Panc1 (cell line): Measurements from ENCODE around the gene IRS1. TPM values are rescaled to one million over a fixed set of nuclear protein-coding genes. Genes with fewer than 3 reads are reported as not detected.

ENCODE experiments used
- ATAC-seq: fragments of 200-7000 bp; cut with Tn5 transposase; 2 replicates; pipeline ENCODE4 v1.9.1; 2020; ENCODE audit warnings: mild to moderate bottlenecking, moderate library complexity
- BruUV-seq: library from RNA; stranded (reverse); fragments of 400-500 nt; replicated peaks from 2 replicates; lab custom pipeline; 2021; lab: Mats Ljungman, UMichigan
- CTCF ChIA-PET: fragments of 300-600 bp; sonication (Branson Sonifier 250); formaldehyde crosslinking; loops from one replicate; lab custom pipeline; 2022; ENCODE audit warnings: antibody characterized with exemption; lab: Charles Lee
- POLR2A ChIA-PET: fragments of 300-600 bp; sonication (Branson Sonifier 250); formaldehyde crosslinking; loops from one replicate; lab custom pipeline; 2022; ENCODE audit warnings: antibody characterized with exemption; lab: Charles Lee
- DNase-seq: peaks from one replicate; pipeline ENCODE4 v3.0.0-alpha.2; 2010; ENCODE audit warnings: low read depth, low spot score
- H3K27ac ChIP-seq: 2 replicates; pipeline ENCODE4 v1.5.1; 2011; ENCODE audit warnings: mild to moderate bottlenecking, low read length, inconsistent platforms
- H3K27me3 ChIP-seq: fragments of 200-500 bp; sonication (Bioruptor generic); 2 replicates; pipeline ENCODE4 v1.6.0; 2014; ENCODE audit warnings: low read length, inconsistent platforms; ENCODE audit not compliant: control insufficient read depth, insufficient read depth
- H3K36me3 ChIP-seq: fragments of 200-500 bp; sonication (Bioruptor generic); 2 replicates; pipeline ENCODE4 v1.5.1; 2014; ENCODE audit warnings: inconsistent platforms, mild to moderate bottlenecking, low read length, moderate library complexity; ENCODE audit not compliant: control insufficient read depth, insufficient read depth
- H3K4me1 ChIP-seq: 2 replicates; pipeline ENCODE4 v1.5.1; 2011; ENCODE audit warnings: inconsistent platforms, mild to moderate bottlenecking, low read length, moderate library complexity; ENCODE audit not compliant: control insufficient read depth, insufficient read depth
- H3K4me3 ChIP-seq, 2 experiments: 2 replicates each; pipeline ENCODE4 v1.5.1; 2011 to 2012; ENCODE audit warnings: low read depth in 2 of 2, low read length in 2 of 2, mild to moderate bottlenecking in 2 of 2, inconsistent platforms in 1 of 2, moderate library complexity in 1 of 2
- H3K9me3 ChIP-seq: fragments of 200-500 bp; sonication (Bioruptor generic); 2 replicates; pipeline ENCODE4 v1.5.1; 2014; ENCODE audit warnings: low read depth, mild to moderate bottlenecking, inconsistent platforms, low read length, moderate library complexity; ENCODE audit not compliant: control insufficient read depth, insufficient read depth
- POLR2AphosphoS5 ChIP-seq: IDR thresholded peaks from 2 replicates; pipeline ENCODE4 v1.6.1; 2012; ENCODE audit warnings: mild to moderate bottlenecking, low read depth, low read length, moderate library complexity
- REST ChIP-seq, 2 experiments: IDR thresholded peaks; 2 replicates each; pipeline ENCODE4 v1.6.1; 2011 to 2012; ENCODE audit warnings: low read depth in 2 of 2, control low read depth in 1 of 2, low read length in 1 of 2, mild to moderate bottlenecking in 1 of 2, moderate library complexity in 1 of 2; ENCODE audit not compliant: insufficient read depth in 1 of 2
- SIN3A ChIP-seq: IDR thresholded peaks from 2 replicates; pipeline ENCODE4 v1.6.1; 2012; ENCODE audit warnings: low read depth, mild to moderate bottlenecking, low read length, moderate library complexity, borderline replicate concordance; ENCODE audit not compliant: insufficient read depth
- TCF7L2 ChIP-seq: IDR thresholded peaks from 2 replicates; pipeline ENCODE4 v1.6.1; 2011; ENCODE audit warnings: mild to moderate bottlenecking, low read depth, low read length, inconsistent platforms
- in situ Hi-C: cut with HindIII; loops from 2 replicates; pipeline ENCODE4 v1.10.0; 2016; ENCODE audit warnings: low sequenced_read_pairs, low pct_unique_long_range_greater_than_20kb
- intact Hi-C: fragments of 100-400 bp; cut with micrococcal nuclease; formaldehyde crosslinking; loops from one replicate; pipeline ENCODE4 v1.10.0; 2022; ENCODE audit not compliant: unreplicated experiment
- total RNA-seq: library from RNA; stranded (reverse); gene quantifications from one replicate; pipeline ENCODE4 v1.2.1, GENCODE V29; 2021; ENCODE audit not compliant: unreplicated experiment
- TF ChIP-seq, protein P1 (sequence below): fragments of 450-650 bp; IDR thresholded peaks from 2 replicates; pipeline ENCODE4 v1.5.1; 2017; ENCODE audit warnings: mild to moderate bottlenecking

IRS1 gene
- total RNA-seq, 1 experiment from 2014 or later: 27.3 TPM

GRCh38 chr2:226776104-226776503 lies 23.5 kb downstream of the IRS1 start:
- BruUV-seq: no TSS peak
- Histone ChIP-seq H3K4me1 (peaks cover 7% of the 10 kb centered on the region; the same call in 1 of the 2 replicates), H3K4me3 (no peak overlapping the region), H3K27ac (no peak overlapping the region), H3K36me3 (no peaks in the 10 kb centered on the region), H3K9me3 (no peaks in the 10 kb centered on the region), H3K27me3 (no peaks in the 10 kb centered on the region)
- ATAC-seq (no peak), DNase-seq (no peak)
- ChIA-PET POLR2A (no interaction called here), CTCF (interaction anchor here (0.7 kb wide), 1 partner anchor 380 kb away, joined by 4 read pairs; no protein-coding TSS in a partner anchor)
- in situ Hi-C loops (no loop called here), intact Hi-C loops (no loop called here)
- TF ChIP-seq REST (IDR thresholded peaks at IDR 0.05; ENCODE audit: insufficient read depth in 1 of 2, low read depth in 2 of 2, low read length in 1 of 2): no peak
- TF ChIP-seq SIN3A: no peak
- TF ChIP-seq POLR2AphosphoS5: no peak
- no peak for TF ChIP-seq TCF7L2
- TF ChIP-seq, protein P1, sequence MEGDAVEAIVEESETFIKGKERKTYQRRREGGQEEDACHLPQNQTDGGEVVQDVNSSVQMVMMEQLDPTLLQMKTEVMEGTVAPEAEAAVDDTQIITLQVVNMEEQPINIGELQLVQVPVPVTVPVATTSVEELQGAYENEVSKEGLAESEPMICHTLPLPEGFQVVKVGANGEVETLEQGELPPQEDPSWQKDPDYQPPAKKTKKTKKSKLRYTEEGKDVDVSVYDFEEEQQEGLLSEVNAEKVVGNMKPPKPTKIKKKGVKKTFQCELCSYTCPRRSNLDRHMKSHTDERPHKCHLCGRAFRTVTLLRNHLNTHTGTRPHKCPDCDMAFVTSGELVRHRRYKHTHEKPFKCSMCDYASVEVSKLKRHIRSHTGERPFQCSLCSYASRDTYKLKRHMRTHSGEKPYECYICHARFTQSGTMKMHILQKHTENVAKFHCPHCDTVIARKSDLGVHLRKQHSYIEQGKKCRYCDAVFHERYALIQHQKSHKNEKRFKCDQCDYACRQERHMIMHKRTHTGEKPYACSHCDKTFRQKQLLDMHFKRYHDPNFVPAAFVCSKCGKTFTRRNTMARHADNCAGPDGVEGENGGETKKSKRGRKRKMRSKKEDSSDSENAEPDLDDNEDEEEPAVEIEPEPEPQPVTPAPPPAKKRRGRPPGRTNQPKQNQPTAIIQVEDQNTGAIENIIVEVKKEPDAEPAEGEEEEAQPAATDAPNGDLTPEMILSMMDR: no peak

DNA sequence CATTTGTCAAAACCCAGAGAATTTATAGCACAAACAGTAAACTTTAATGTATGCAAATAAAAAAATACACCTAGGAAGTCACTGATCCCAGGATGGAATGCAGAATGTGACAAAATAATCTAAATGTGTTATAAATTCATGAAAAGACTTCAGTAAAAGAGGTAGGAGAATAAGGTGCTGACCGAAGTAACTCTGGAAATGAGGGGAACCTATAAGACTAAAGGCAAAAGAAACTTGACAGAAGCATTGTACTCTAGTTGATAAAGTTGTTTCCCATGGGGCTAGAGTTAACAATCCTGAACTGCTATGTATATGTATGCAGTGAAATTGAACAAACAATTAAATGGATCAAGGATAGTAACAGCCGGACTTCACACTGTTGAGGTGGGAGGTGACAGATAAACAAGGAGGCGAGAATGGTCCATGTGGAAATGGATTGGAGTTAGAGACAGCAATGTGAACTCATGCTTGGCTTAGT lies 24.5 kb downstream of the IRS1 start:
- no TSS peak for BruUV-seq
- POLR2A ChIA-PET: no interaction called here
- in situ Hi-C loops: no loop called here
- intact Hi-C loops: no loop called here
- DNase-seq (no peak), ATAC-seq (no peak)
- H3K9me3 ChIP-seq: no peaks in the 10 kb centered on the region
- no peak overlapping the region for H3K4me3 ChIP-seq
- no peak for TF ChIP-seq TCF7L2
- TF ChIP-seq, protein P1: no peak
- TF ChIP-seq SIN3A: no peak
- TF ChIP-seq REST (IDR thresholded peaks at IDR 0.05; ENCODE audit: insufficient read depth in 1 of 2, low read depth in 2 of 2, low read length in 1 of 2): no peak
- TF ChIP-seq POLR2AphosphoS5: no peak
- CTCF ChIA-PET: no interaction called here
- no peaks in the 10 kb centered on the region for H3K36me3 ChIP-seq
- H3K27me3 ChIP-seq: no peaks in the 10 kb centered on the region
- H3K27ac ChIP-seq: no peak overlapping the region
- H3K4me1 ChIP-seq: peaks cover 7% of the 10 kb centered on the region; the same call in 1 of the 2 replicates
